Erythroblast (primary cell): Measurements from ENCODE around the gene ASPDH.

ENCODE experiments used
- GATA1 ChIP-seq: IDR thresholded peaks from 2 replicates; pipeline ENCODE4 v1.6.1; 2011; ENCODE audit warnings: low read depth, mild to moderate bottlenecking, control low read depth, low read length, moderate library complexity
- POLR2A ChIP-seq: IDR thresholded peaks from 2 replicates; pipeline ENCODE4 v1.6.1; 2011; ENCODE audit warnings: mild to moderate bottlenecking, low read length

- no peak for TF ChIP-seq POLR2A
- no peak for TF ChIP-seq GATA1
These were observed 45.9 kb upstream of the ASPDH start for GRCh38 chr19:50559636-50560035.
